GM12891 (cell line): ENCODE results near the gene TRPM5.

Source experiments
- POLR2A ChIP-seq: IDR thresholded peaks from 2 replicates; pipeline ENCODE4 v1.6.1; 2011; ENCODE audit warnings: low read depth, low read length, control low read depth
- POLR2AphosphoS5 ChIP-seq: IDR thresholded peaks from 2 replicates; pipeline ENCODE4 v1.6.1; 2011; ENCODE audit warnings: low read depth, low read length, control low read depth
- POU2F2 ChIP-seq: IDR thresholded peaks from 2 replicates; pipeline ENCODE4 v1.6.1; 2011; ENCODE audit warnings: low read depth, mild to moderate bottlenecking, control low read depth, low read length, moderate library complexity
- SPI1 ChIP-seq: IDR thresholded peaks from 2 replicates; pipeline ENCODE4 v1.6.1; 2011; ENCODE audit warnings: low read depth, low read length, control low read depth
- TAF1 ChIP-seq: IDR thresholded peaks from 2 replicates; pipeline ENCODE4 v1.6.1; 2011; ENCODE audit warnings: low read depth, low read length, control low read depth

- TF ChIP-seq POLR2AphosphoS5 (no peak), TAF1 (no peak), POLR2A (no peak), SPI1 (no peak), POU2F2 (no peak)
Observed at GRCh38 chr11:2415601-2416380, 28.5 kb downstream of the TRPM5 start.
